SU-DHL-6 (cell line): ENCODE results near the gene CFAP74.

ENCODE experiments used
- EZH2phosphoT487 ChIP-seq: fragments of 200-600 bp; sonication (generic), shearing (Covaris generic); conservative IDR thresholded peaks from 2 replicates; pipeline ENCODE4 v1.6.1; 2018; ENCODE audit warnings: mild to moderate bottlenecking, antibody characterized with exemption, low read length, moderate library complexity, mixed read lengths
- TF ChIP-seq, protein P1 (sequence below): fragments of 200-600 bp; sonication (generic); IDR thresholded peaks from one replicate; pipeline ENCODE4 v1.5.1; 2017; ENCODE audit warnings: antibody characterized with exemption, mild to moderate bottlenecking, low read length, moderate library complexity; ENCODE audit not compliant: insufficient read depth, poor library complexity, severe bottlenecking

DNA sequence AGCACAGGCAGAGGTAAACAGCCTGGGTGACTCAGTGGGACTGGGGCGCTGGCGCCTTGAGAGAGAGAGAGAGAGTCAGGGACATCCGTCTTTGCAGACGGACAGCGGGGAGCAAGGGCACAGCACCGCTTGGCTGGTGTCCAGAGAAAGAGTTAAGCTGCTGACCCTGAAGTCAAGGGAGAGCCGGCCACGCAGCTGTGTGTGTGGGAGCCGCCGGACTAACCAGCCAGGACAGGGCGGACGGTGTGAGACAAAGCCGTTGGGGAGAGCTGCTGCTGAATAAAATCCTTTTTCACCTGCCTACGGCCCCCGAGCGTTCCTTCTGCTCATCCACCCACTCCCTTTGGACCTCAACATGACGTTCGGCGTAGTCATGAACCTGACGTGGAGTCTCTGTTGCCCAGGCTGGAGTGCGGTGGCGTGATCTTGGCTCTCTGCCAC lies 14.5 kb downstream of the CFAP74 start:
- TF ChIP-seq, protein P1, sequence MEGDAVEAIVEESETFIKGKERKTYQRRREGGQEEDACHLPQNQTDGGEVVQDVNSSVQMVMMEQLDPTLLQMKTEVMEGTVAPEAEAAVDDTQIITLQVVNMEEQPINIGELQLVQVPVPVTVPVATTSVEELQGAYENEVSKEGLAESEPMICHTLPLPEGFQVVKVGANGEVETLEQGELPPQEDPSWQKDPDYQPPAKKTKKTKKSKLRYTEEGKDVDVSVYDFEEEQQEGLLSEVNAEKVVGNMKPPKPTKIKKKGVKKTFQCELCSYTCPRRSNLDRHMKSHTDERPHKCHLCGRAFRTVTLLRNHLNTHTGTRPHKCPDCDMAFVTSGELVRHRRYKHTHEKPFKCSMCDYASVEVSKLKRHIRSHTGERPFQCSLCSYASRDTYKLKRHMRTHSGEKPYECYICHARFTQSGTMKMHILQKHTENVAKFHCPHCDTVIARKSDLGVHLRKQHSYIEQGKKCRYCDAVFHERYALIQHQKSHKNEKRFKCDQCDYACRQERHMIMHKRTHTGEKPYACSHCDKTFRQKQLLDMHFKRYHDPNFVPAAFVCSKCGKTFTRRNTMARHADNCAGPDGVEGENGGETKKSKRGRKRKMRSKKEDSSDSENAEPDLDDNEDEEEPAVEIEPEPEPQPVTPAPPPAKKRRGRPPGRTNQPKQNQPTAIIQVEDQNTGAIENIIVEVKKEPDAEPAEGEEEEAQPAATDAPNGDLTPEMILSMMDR = no peak
- no peak for TF ChIP-seq EZH2phosphoT487
